GM10266 (cell line): ENCODE results near the gene CAMTA1.

Experiments used
- DNase-seq: peaks from one replicate; pipeline ENCODE4 v3.0.0; 2012; ENCODE audit errors: extremely low spot score
- TF ChIP-seq, protein P1 (sequence below): IDR thresholded peaks from 2 replicates; pipeline ENCODE4 v1.5.1; 2012; ENCODE audit warnings: mild to moderate bottlenecking, low read depth; ENCODE audit not compliant: control insufficient read depth, insufficient read depth; ENCODE audit errors: missing control alignments

CAMTA1 gene

GRCh38 chr1:7753641-7754040 lies 968.4 kb downstream of the CAMTA1 start:
- DNase-seq: no peak

DNA sequence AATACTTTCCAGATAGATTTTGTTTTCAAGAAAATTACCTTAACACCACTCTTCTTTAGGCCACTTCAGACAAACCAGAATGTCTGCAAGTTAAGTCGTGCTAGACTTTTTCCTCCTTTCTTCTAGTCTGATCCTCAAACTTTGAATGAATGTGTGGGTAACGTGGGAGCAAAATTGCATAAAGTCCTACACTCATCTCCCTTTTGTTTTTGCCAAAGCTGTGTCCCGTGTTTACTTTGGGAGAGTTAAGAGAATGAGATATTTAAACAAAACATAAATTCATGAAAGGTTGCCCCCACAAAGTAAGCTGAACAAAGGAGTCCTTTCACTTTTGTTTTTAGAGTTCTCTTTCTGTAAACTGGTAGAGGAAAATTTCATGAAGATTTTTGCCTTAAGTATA lies 969.0 kb downstream of the CAMTA1 start:
- TF ChIP-seq, protein P1, sequence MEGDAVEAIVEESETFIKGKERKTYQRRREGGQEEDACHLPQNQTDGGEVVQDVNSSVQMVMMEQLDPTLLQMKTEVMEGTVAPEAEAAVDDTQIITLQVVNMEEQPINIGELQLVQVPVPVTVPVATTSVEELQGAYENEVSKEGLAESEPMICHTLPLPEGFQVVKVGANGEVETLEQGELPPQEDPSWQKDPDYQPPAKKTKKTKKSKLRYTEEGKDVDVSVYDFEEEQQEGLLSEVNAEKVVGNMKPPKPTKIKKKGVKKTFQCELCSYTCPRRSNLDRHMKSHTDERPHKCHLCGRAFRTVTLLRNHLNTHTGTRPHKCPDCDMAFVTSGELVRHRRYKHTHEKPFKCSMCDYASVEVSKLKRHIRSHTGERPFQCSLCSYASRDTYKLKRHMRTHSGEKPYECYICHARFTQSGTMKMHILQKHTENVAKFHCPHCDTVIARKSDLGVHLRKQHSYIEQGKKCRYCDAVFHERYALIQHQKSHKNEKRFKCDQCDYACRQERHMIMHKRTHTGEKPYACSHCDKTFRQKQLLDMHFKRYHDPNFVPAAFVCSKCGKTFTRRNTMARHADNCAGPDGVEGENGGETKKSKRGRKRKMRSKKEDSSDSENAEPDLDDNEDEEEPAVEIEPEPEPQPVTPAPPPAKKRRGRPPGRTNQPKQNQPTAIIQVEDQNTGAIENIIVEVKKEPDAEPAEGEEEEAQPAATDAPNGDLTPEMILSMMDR: no peak
- DNase-seq: no peak

More at GRCh38 chr1:7753641-7754040, 968.4 kb downstream of the CAMTA1 start:
- TF ChIP-seq, protein P1: no peak

GRCh38 chr1:7755448-7755847 lies 970.2 kb downstream of the CAMTA1 start:
- no peak for DNase-seq
- TF ChIP-seq, protein P1: no peak

DNA sequence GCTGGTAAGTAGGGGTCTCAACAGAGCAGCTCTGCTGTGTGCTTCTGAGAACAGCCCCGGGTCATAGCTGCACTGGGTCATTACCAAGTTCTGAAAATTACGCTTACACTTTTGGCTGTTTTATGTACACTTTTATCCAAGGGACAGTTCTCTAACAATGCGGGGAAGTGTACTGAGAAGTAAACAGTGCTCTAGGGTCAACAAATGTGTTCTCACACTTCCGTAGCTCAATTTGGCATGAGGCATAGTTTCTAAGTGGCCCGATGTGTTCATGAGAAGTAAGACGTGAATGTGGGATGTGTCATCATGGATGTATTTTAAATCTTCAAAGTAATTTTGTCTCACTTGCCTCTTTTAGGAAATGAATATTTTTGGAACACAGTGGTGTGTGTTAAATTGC lies 975.0 kb downstream of the CAMTA1 start:
- DNase-seq: no peak
- TF ChIP-seq, protein P1: no peak

DNA sequence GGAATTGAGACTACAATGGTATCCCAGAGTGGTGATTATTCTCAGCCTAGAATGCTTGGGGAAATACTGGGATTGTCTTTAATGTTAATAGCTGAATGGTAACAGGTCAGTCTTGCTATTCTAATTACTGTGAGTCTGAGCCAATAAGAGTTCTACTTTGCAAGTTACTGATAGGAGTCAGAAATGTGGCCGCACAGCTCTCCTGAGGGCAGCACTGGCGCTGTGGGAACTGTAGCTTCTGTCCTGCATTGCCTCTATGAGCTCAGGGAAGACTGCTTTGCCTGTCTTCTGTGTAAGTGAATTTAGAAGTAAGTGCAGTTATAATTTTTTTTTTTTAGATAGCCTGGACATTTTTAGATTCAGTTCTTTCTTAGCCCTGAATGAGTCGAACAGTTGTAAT lies 975.8 kb downstream of the CAMTA1 start:
- TF ChIP-seq, protein P1: no peak

GRCh38 chr1:7767176-7767575 lies 981.9 kb downstream of the CAMTA1 start:
- DNase-seq: no peak
- TF ChIP-seq, protein P1: no peak

More for the DNA sequence above, 975.8 kb downstream of the CAMTA1 start:
- no peak for DNase-seq

- TF ChIP-seq, protein P1: no peak
- DNase-seq: no peak
Measured at GRCh38 chr1:7768583-7768982, 983.3 kb downstream of the CAMTA1 start.
